Measurements from ENCODE around the gene CIDEA.
A peak's percentile ranks its signal among the peaks of the same experiment; 100 is the strongest.

CIDEA gene

DNA sequence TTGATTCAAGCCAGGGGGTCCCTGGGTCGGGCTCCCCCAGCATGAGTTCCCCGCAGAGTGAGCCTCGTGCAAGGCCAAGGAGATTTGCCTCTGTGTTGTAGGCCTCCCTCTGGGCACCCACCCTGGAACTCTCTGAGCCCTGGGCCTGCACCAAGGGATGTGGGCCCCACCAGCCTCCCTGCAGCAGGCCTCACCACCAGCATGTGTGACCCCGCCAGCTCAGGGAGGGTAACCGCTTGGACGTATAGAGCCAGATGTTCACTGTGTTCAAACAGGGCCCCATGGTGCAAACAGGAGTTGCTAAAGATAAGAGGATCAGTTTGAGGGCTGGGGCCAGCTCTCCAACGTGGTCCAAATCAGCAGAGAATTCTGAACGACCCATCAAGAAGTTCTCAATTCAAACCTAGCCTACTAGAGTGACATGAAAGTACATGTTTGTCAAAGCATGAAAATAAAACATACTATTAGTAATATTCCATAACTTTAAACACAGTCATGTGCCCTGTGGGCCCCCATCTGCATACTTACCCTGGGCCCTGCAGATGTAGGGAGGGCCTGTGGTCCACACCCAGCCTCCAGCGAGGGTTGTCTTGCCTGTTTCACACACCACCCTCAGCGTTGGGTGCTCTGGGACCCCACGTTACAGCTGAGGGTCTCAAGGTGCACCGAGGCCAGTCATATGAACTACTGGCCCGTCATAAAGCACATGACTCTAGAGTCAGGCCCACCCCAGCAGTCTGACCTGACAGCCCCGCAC is 48.4 kb downstream of the CIDEA start:
- no peak for DNase-seq

DNA sequence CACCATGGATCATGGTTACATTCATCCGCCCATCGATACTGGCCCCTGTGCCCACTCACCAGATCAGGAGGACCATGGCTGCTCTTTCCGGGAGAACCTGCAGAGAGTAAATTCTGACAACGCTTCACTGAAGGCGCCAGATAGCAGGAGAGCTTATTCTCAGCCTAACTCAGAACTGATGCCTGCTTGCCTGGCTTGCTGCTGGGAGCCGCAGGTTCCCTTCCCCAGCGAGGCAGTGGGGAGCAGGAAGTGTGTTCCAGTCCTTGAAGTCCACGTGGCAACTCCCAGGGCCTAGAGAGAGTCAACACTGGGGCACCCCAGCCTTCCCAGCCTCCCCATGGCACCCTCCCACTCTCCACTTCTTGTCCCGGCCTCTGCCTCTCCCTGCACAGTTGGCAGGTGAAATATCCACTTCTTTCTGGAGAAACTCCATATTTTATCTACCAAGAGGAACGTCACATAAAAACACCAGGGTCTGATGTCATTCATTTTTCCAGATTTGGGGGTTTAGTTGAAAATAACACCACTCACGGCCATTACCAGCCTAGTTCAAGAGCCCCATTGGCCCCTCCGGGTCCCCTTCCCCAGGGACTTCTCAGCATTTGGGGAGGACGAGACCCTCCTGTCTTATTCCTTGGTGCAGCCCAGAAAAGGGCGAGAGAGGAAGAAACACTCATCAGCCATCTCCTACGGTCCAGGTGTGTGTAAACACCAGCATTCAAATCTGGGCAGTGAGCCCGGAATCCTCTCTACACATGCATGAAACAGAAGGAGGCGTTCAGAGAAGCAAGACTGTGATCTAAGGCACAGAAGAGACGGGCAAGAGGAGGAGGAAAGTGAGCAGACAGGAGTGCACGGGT is 50.4 kb downstream of the CIDEA start:
- no peak for DNase-seq

DNA sequence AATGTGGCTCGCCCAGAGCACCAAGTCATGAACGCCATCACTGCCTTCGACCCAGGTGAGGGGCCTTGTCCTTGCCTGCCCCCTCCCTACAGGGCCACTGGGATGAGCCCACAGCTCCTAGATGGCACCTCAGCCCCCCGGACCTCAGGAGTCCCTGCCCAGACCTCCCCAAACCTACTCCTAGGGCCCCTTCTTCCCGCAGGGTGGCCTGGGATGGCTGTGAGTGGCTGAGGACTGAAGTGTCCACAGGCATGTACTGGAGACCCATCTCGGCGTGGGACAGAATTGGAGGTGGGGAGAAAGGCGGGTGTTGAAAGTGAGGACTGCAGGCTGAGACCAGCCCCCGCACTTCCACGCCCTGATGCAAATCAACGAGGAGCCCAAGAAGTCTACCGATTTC is 51.0 kb downstream of the CIDEA start:
- no peak for DNase-seq

DNA sequence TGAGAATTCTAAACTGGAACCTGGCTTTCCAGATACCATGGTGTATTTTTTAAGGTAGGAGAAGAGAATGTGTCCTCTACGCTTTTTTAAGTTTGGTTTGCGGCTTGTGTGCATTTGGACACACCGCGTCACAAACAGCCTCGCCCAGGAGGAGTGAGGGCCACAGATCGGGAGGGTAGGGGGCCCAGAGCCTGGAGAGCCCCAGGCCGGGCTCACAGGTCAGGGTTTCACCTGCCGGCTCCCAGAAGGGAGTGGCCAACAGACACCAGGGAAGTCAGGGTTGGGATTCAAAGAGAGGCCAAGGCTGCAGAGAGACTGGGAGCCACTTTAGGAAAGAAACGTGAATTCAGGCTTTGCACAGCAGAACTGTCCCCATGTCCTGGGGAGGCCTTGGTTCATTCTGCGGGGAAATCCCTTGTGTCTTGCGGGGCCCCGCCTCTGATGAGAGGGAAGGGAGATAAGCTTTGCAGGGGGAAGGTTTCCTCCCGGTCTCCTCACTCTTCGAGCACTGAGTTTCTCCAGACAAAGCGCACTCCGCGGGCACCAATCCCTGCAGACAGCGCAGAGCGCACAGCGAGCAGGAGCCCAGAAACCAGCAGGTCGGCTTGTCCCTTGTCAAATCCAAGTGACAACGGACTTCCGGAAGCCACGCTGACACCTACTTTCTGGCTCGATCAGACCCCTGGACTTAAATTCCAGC is 51.9 kb downstream of the CIDEA start:
- DNase-seq: no peak

DNA sequence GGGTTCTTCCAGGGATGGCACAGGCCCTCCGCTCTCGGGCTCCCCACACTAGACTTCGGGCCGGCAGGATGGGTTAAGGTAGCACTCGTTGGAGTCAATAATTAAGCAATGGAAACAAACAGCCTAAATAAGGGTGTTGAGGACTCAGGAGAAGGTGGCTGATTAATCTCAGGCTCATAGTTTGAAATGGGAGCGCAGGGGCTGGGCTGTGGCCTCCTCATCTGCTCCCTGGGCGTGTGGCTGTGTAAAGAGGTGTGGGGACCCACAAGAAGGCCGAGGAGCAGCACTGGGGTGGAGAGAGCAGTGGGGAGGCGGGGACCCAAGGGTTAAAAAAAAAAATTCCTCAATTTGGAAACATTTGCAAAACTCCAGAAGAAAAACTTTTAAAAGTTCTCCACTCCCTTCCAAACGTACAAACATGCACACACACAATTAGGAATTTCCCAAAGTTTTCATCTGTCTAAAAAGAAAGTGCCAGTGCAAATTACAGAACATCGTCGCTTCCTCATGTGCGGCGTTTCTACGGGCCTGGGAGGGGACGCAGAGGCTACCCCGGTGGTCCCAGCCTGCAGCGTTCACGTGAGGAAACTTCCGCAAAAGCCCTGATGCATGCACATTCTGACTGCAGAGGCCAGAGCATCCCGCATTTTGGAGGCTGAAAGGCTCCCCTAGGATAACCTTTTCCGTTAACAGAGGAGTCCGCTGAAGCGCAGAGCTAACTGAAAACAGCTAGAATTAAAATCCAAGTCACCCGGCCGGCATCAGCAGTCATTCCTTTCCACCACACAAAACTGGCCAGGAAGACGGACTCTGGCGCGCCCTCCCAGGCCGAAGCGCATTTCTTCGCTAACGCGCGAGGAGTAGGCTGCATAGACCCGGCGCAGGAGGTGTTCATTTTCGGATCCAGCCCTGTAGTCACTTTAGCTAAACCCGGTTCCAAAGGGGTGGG is 52.9 kb downstream of the CIDEA start:
- no peak for DNase-seq

DNA sequence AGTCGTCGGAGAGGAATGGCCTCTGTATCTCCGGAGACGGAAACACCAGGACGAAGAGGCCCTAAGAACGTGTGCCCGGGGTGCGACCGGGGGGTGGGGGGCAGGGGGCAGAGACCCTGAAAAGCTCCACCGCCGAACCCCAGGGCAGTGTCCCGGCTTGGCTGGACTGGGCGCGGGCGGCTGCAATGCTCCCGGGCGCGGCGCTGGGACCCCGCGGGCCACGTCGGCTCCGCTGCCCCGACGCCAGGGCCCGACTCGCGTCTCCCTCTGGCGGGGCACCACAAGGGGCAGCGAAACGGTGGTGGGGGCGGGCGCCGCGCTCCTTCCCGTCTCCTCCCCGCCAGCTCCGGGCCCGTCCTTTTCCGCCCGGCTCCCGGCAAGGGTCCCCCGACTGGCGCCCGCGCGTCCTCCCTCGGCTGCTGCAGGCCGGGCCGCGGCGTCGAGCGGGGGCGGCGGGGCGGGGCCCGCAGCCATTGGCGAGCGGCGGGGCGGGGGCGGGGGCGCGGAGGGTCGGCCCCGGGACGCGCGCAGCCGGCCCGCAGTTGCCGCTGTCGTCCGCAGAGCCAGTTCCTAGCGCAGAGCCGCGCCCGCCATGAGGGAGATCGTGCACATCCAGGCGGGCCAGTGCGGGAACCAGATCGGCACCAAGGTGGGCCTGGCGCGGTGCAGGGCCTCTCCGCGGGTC is 53.7 kb downstream of the CIDEA start, which contains the start of gene TUBB6:
TSS of gene TUBB6 (plus strand) at position 541 of the 685 bp plus-strand sequence. CDS start at position 593, 52 bp downstream.
- DNase-seq: no peak

DNA sequence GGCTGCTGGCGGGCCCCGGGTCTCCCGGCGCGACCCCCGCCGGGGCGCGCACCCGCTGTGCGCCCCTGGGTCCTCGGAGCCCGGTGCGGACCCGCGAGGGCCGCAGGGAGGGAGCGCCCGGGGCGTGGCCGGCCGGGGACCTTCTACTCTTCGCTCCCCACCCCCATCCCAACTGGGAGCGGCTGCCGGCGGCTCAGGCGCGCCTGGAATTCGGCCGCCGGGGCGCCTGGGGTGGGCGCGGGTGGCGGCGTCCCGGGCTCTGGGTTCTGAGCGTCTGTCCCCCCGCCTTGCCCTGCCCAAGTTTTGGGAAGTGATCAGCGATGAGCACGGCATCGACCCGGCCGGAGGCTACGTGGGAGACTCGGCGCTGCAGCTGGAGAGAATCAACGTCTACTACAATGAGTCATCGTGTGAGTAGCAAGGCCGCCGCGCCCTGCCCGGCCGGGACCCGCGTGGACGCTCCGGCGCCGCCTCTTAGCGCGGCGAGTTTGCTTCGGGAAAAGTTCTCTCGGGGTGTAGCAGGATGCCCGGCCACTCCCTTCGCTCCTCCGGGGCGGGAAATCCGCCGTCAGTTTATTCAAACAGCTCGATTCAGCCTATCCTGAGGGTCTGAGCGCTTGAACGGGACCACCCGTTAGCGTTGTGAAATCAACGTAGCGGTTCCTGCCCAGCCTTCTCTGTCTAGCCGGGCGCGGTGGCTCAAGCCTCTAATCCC is 54.4 kb downstream of the CIDEA start:
- DNase-seq: peak; percentile 37

DNA sequence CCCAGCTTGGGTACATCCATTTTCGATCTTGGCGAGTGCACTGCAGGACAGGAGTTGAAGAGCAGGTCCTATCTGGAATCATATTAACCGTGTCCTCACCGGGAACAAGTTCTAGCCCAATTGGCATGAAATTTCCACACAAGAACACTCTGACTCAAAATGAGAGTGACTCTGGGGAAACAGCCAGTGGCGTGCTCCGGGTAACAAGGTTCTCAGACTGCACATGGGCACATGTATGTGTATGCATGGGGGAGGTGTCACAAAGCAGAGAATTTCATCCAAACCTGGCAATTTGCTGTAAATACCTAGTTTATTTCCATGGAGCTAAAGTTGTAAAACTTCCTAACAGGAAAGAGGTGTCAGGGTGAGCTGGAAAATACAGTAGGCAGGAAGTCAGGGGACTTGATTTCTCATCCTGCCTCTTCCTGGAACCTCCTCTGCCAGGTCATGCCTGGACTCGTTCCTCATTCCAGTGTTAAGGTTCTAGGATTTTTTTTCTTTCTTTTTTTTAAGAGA is 55.6 kb downstream of the CIDEA start:
- no peak for DNase-seq

DNA sequence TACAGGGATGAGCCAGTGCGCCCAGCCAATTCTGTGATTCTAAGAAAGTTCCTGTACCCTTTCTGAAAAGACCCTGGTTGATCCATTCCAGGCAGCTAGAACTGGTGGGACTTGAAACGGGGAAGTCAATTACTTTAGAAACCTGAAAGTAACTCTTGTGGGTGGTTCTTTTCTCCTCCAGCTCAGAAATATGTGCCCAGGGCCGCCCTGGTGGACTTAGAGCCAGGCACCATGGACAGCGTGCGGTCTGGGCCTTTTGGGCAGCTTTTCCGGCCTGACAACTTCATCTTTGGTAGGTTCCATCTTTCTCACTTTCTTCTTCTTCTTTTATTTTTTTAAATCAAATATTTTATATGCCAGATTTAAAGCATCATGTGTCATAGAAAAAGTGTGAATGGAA is 56.6 kb downstream of the CIDEA start:
- DNase-seq: no peak

DNA sequence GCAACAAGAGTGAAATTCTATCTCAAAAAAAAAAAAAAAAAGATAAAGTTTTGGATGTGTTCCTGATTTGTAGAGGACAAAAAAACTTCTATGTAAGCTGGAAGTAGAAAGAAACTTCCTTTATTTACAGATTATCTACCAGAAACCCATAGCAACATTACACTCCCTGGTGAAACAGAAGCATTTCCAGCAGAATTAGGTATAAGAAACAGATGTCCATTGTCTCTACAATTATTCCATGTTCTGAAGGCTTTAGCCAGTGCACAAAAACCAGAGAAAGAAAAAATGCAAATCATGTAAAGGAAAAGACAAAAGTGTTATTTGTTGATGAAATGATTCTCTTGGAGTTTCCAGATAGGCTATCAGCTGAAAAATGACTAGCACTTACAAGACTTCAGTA is 58.8 kb downstream of the CIDEA start:
- no peak for DNase-seq

DNA sequence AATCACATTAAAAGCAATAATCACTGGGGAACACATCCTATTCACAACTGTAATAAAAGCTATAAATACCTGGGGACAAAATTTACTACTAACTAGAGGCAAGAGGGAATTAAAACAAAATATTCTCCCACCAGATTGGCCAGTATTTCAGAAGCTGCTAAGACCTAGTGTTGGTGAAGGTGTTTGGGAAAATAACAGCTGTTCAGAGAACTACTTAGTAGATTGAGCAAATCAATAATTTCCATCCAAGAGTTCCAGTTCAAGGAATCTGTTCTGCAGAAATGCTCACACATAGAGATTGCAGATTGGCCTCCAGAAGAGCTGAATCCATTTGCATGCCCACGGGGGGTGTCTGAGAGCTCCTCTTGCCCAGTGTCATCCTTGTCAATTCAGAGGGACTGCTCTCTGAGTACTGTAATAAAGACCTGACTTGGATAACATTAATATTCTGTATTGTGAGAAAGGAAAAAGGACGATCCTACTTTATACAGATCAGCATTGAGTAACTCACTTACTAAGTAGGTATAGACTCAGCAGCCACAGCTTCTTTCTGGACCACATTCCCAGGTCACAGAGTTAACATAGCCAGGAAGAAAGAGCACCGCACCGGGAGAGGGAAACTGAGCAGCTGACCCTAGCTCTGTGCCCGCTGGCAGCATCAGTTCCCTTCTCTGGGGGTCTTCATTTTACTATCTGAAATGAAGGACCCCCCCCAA is 59.5 kb downstream of the CIDEA start:
- DNase-seq: no peak

DNA sequence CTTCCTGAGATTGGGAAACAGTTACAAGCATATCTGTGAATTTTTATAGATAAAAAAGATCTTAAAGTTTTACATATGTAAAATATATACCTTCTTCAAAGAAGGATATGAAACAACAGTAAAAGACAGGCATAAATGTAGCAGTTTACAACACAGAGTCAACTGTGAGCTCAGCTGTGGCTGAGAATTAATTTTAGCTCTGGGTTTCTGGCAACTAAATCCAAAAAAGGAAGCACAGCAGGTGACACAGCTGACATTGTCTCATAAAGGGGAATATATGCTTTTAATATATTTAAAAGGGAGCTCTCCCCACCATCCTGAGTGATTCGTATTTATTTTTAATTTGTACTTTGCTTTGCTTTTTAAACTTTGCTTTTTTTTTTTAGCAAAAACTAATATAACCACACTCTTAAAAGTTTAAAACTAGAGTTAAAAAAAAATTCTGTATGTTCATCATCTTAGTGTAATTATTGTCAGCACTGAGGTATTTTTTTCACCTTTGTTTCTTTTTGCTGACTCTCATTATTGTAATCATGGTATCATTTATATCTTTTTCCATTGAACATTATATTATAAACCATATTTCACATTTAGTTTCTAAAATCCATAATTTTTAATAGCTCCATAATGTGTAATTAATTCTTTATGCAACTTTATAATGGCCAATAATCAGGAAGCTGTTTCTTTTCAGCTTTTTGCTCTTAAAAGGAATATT is 60.6 kb downstream of the CIDEA start:
- DNase-seq: no peak

DNA sequence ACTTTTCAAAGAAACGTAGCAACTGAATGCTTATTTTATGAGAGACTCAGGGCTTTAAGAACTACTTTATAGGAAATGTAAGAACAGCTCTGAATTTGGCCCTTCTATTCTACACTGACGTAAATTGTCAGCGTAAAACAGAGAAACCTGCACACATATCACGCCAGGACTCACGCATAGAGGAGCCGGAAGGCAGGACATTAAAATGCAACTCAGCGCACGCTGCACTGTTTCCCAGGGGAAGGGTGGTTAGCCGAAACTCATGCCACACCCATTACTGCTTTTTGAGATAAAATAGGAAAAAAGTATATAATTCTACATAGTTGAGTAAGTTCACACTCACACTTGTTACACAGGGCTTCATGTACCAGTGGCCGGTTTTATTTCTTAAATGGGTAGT is 61.3 kb downstream of the CIDEA start:
- DNase-seq: no peak

DNA sequence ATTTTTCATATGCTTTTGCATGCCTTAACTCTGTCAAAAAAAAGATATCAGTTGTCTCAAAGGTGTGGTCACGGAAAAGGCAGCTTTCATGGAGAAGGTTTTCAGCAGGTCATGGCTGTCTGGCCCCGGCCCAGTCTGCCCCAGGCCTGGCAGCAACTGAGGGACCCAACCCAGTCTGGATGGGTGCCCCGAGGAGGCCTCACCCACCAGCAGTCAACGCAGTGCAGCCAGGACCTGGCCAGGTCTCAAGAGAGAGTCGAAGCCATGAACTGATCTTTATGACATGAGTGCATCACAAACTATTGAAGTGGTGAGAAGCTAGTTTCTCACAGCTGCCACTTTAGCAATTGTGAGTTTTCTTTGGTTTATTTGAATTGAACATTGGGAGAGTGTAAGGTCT is 61.8 kb downstream of the CIDEA start:
- DNase-seq: no peak

DNA sequence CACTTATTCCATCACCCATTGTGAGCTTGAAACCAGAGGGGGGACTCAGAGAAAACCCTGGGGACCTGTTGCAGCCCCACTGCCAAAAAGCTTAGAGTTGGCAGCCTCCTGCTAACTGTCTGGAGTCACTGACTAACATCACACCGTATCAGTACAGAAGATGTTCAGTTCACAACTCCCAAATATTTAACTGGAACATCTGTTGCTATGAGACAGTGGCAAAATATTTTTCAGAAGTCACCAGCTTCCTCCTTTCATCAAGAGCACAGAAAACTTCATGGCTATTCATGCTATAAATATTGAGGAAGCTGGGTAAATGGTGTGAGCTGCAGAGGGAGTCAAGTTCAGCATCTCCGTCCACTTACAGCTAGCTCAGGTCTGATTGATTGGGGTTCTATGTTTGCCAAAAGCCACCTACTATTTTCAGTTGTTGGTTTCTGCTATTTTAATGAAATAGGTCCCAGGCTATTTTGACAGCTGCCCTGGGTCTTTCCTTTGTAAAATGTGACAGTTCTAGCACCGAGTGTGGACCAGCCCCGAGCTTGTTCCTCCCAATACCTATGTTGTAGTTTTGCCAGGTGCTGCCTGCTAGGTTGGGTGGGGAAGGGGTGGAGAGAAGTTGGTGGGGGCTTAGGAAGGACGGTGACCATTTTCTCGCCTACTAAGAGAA is 63.6 kb downstream of the CIDEA start:
- DNase-seq: no peak

DNA sequence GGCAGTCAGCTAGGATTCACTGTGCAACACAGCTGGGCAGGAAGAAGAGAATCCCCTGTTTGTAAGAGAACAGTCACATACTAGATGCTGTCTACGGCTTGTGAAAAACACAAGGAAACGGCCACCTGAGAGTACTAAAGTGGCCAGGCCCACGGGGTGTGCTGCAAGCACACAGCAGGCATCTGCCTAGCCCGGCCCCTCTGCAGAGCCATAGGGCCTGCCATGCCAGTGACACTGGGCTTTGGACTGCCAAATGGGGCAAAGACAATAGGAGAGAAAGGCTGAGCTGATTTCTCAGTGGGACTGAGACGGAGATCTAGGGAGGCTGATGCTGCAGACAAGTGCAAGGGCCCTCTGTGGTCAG is 64.2 kb downstream of the CIDEA start:
- DNase-seq: no peak

DNA sequence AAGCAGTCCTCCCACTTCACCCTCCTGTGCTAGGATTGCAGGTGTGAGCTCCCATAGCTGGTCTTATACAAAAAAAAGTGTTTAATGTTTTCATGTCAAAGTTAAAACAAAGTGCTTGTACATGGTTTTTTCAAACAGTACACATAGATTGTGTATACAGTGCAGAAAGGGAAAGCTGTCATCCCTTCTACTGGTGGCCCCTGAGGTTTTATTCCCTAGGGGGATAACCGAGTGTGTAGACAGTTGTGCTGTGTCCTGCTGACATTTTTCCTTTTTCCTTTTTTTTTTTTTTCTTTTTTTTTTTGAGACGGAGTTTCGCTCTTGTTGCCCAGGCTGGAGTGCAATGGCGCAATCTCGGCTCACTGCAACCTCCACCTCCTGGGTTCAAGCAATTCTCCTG is 64.7 kb downstream of the CIDEA start:
- DNase-seq: no peak

DNA sequence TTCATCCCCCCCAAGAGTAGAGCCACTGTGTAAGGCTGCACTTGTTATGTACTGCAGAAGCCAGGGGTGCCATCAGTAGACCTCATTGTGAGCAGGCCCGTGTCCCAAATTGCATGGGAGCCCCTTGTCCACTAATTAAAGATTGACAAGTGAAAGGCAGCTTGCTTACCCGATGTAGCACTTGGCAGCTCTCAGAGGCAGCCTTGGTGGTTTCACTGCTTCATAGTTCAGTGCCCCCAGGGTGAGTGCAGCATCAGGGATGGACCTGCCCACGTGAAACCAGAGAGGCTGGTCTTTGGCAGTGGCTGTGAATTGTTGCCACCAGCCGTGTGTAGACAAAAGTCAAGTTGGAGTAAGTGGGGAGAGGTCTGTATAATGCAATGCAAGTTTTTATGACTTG is 67.2 kb downstream of the CIDEA start:
- no peak for DNase-seq
